Tibial artery (tissue), 4 donors: ENCODE measurements around the gene DTNB.
A peak's percentile ranks its signal among the peaks of the same experiment; 100 is the strongest.

Experiments used
- DNase-seq, 2 donors: peaks; one replicate each; pipeline ENCODE4 v3.0.0-alpha.2; 2019
- H3K27ac ChIP-seq, 2 donors: fragments of 200-600 bp; sonication (generic) in 1 of 2; 1 replicate in 1 of 2; 2 replicates in 1 of 2; pipeline ENCODE4 v1.5.1; 2018 to 2019; ENCODE audit warnings: mild to moderate bottlenecking in 1 of 2
- H3K27me3 ChIP-seq, 2 donors: fragments of 200-600 bp; sonication (generic) in 1 of 2; one replicate each; pipeline versions ENCODE4 v1.5.1 to v1.6.0; 2016 to 2019
- H3K36me3 ChIP-seq, 3 donors: fragments of 200-600 bp; sonication (generic) in 2 of 3; one replicate each; pipeline ENCODE4 v1.5.1; 2016 to 2019; ENCODE audit warnings: mild to moderate bottlenecking in 2 of 3
- H3K4me1 ChIP-seq, 4 donors: fragments of 200-600 bp; sonication (generic) in 2 of 4; 1 replicate in 3 of 4; 2 replicates in 1 of 4; pipeline ENCODE4 v1.5.1; 2016 to 2019
- H3K4me3 ChIP-seq, 2 donors: fragments of 200-600 bp; sonication (generic) in 1 of 2; 1 replicate in 1 of 2; 2 replicates in 1 of 2; pipeline ENCODE4 v1.5.1; 2018 to 2019; ENCODE audit warnings: mild to moderate bottlenecking in 2 of 2
- H3K9me3 ChIP-seq, 3 donors: fragments of 200-600 bp; sonication (generic) in 1 of 3; one replicate each; pipeline ENCODE4 v1.5.1; 2016 to 2019
- CTCF ChIP-seq, 2 experiments: fragments of 200-600 bp in 1 of 2; fragments of 450-650 bp in 1 of 2; IDR thresholded peaks; one replicate each; pipeline ENCODE4 v1.5.1; 2017 to 2019; ENCODE audit warnings: antibody characterized with exemption in 2 of 2, mild to moderate bottlenecking in 1 of 2, moderate library complexity in 1 of 2
- intact Hi-C: fragments of 100-400 bp; cut with DNase I; formaldehyde crosslinking; loops from one replicate; pipeline ENCODE4 v1.15.0; 2023; ENCODE audit warnings: low total_unique reads

Gene DTNB

GRCh38 chr2:25354116-25354515 lies 319.3 kb downstream of the DTNB start:
- TF ChIP-seq CTCF (IDR thresholded peaks at IDR 0.05): no peak
- no peak for DNase-seq

GRCh38 chr2:25349397-25349796 lies 324.0 kb downstream of the DTNB start:
- Histone ChIP-seq H3K36me3 (no peaks in the 10 kb centered on the region), H3K27me3 (no peaks in the 10 kb centered on the region), H3K27ac (no peak overlapping the region), H3K9me3 (no peaks in the 10 kb centered on the region), H3K4me3 (no peak overlapping the region), H3K4me1 (no peaks in the 10 kb centered on the region)
- no peak for DNase-seq
- intact Hi-C loops: no loop called here
- TF ChIP-seq CTCF (IDR thresholded peaks at IDR 0.05): no peak

More at GRCh38 chr2:25354116-25354515, 319.3 kb downstream of the DTNB start:
- Histone ChIP-seq H3K4me3 (no peak overlapping the region), H3K4me1 (no peaks in the 10 kb centered on the region), H3K27me3 (peaks cover 0 to 14% of the 10 kb centered on the region in 2 donors), H3K36me3 (no peaks in the 10 kb centered on the region), H3K9me3 (no peaks in the 10 kb centered on the region), H3K27ac (no peak overlapping the region)
- intact Hi-C loops: no loop called here

- Histone ChIP-seq H3K4me3 (no peak overlapping the region), H3K27me3 (no peaks in the 10 kb centered on the region), H3K9me3 (no peaks in the 10 kb centered on the region), H3K4me1 (peaks cover 0 to under 1% (median 0%) of the 10 kb centered on the region in 4 donors), H3K36me3 (no peaks in the 10 kb centered on the region), H3K27ac (no peak overlapping the region)
- intact Hi-C loops: no loop called here
- no peak for TF ChIP-seq CTCF (IDR thresholded peaks at IDR 0.05)
- no peak for DNase-seq
Observed at GRCh38 chr2:25347846-25348245, 325.5 kb downstream of the DTNB start.

GRCh38 chr2:25347205-25347815 lies 326.1 kb downstream of the DTNB start:
- no peak for TF ChIP-seq CTCF (IDR thresholded peaks at IDR 0.05)
- intact Hi-C loops: no loop called here
- Histone ChIP-seq H3K27me3 (no peaks in the 10 kb centered on the region), H3K4me1 (peaks cover 0 to 6% (median 0%) of the 10 kb centered on the region in 4 donors), H3K27ac (no peak overlapping the region), H3K9me3 (no peaks in the 10 kb centered on the region), H3K36me3 (no peaks in the 10 kb centered on the region), H3K4me3 (no peak overlapping the region)
- DNase-seq: no peak

- H3K4me3 ChIP-seq: no peak overlapping the region
- intact Hi-C loops: loop anchor here (5.0 kb wide), 1 partner anchor 34 kb away; no protein-coding TSS in a partner anchor
- DNase-seq: peak in 1 of 2 donors; percentile 62
Observed at GRCh38 chr2:25343187-25343825, 330.1 kb downstream of the DTNB start.

More at GRCh38 chr2:25343187-25343825, 330.1 kb downstream of the DTNB start:
- peaks cover 0 to 29% (median 20%) of the 10 kb centered on the region in 4 donors for H3K4me1 ChIP-seq
- H3K27me3 ChIP-seq: no peaks in the 10 kb centered on the region
- no peaks in the 10 kb centered on the region for H3K36me3 ChIP-seq
- no peak for TF ChIP-seq CTCF (IDR thresholded peaks at IDR 0.05)
- no peaks in the 10 kb centered on the region for H3K9me3 ChIP-seq
- no peak overlapping the region for H3K27ac ChIP-seq
